GM12878 (cell line): ENCODE data around the gene JDP2. TPM values are rescaled to one million over a fixed set of nuclear protein-coding genes. Genes with fewer than 3 reads are reported as not detected.

Experiments
- CEBPB ChIP-seq, 2 experiments: fragments of 150-350 bp in 1 of 2; IDR thresholded peaks; 2 replicates each; pipeline ENCODE4 v1.6.1; 2012 to 2014; ENCODE audit warnings: low read depth in 2 of 2, low read length in 2 of 2, borderline replicate concordance in 1 of 2, inconsistent platforms in 1 of 2
- CEBPZ ChIP-seq: fragments of 150-350 bp; IDR thresholded peaks from 2 replicates; pipeline ENCODE4 v1.6.1; 2016; ENCODE audit warnings: low read depth, low read length
- CUX1 ChIP-seq: IDR thresholded peaks from 2 replicates; pipeline ENCODE4 v1.6.1; 2012; ENCODE audit warnings: improper control_type of control experiment, low read depth, low read length; ENCODE audit not compliant: insufficient replicate concordance
- DPF2 ChIP-seq: fragments of 450-650 bp; IDR thresholded peaks from 2 replicates; pipeline ENCODE4 v1.6.1; 2017; ENCODE audit warnings: mild to moderate bottlenecking
- KDM1A ChIP-seq: fragments of 200-600 bp; sonication (generic); IDR thresholded peaks from 2 replicates; pipeline ENCODE4 v1.6.1; 2016; ENCODE audit warnings: borderline replicate concordance
- PAX8 ChIP-seq: fragments of 450-650 bp; IDR thresholded peaks from 2 replicates; pipeline ENCODE4 v1.6.1; 2017; ENCODE audit warnings: mild to moderate bottlenecking, moderate library complexity
- SPI1 ChIP-seq: IDR thresholded peaks from 2 replicates; pipeline ENCODE4 v1.6.1; 2011; ENCODE audit warnings: low read depth, mild to moderate bottlenecking, low read length, moderate library complexity, borderline replicate concordance; ENCODE audit not compliant: insufficient read depth
- TARDBP ChIP-seq: IDR thresholded peaks from 2 replicates; pipeline ENCODE4 v1.6.1; 2016; ENCODE audit warnings: borderline replicate concordance
- ZBTB33 ChIP-seq: fragments of 450-650 bp; IDR thresholded peaks from 2 replicates; pipeline ENCODE4 v1.6.1; 2017; ENCODE audit warnings: mild to moderate bottlenecking
- ZNF592 ChIP-seq: fragments of 450-650 bp; IDR thresholded peaks from 2 replicates; pipeline ENCODE4 v1.6.1; 2017; ENCODE audit warnings: mild to moderate bottlenecking, moderate library complexity
- polyA plus RNA-seq, 11 experiments: library from polyadenylated mRNA; depleted of rRNA in 4 of 11; unstranded in 6 of 11; stranded (reverse) in 5 of 11; fragments of >200 nt; fragmentation: Nextera tagmentation in 4 of 11; fragmentation: Illumina TruSeq in 1 of 11; extraction: Ambion mirVana in 4 of 11; extraction: Trizol in 1 of 11; gene quantifications; 1 replicate in 1 of 11; 2 replicates in 10 of 11; pipeline versions ENCODE4 v1.2.1 to v1.2.3, GENCODE V29; 2011 to 2016; ENCODE audit warnings: inconsistent platforms in 2 of 11, missing spikeins in 2 of 11, low read depth in 1 of 11
- total RNA-seq, 4 experiments: library from RNA; depleted of rRNA in 3 of 4; stranded (reverse); fragments of >200 nt in 3 of 4; fragmentation: Illumina TruSeq in 1 of 4; extraction: Trizol in 1 of 4; gene quantifications; 2 replicates each; pipeline versions ENCODE4 v1.2.1 to v1.2.3, GENCODE V29; 2013 to 2021

The JDP2 gene
- total and polyA plus RNA-seq, 10 of the 15 experiments (the other 5 are each of a cell fraction or from before 2014, with no cell fraction given) = 0.71 to 21.3 (median 11.2) TPM

DNA sequence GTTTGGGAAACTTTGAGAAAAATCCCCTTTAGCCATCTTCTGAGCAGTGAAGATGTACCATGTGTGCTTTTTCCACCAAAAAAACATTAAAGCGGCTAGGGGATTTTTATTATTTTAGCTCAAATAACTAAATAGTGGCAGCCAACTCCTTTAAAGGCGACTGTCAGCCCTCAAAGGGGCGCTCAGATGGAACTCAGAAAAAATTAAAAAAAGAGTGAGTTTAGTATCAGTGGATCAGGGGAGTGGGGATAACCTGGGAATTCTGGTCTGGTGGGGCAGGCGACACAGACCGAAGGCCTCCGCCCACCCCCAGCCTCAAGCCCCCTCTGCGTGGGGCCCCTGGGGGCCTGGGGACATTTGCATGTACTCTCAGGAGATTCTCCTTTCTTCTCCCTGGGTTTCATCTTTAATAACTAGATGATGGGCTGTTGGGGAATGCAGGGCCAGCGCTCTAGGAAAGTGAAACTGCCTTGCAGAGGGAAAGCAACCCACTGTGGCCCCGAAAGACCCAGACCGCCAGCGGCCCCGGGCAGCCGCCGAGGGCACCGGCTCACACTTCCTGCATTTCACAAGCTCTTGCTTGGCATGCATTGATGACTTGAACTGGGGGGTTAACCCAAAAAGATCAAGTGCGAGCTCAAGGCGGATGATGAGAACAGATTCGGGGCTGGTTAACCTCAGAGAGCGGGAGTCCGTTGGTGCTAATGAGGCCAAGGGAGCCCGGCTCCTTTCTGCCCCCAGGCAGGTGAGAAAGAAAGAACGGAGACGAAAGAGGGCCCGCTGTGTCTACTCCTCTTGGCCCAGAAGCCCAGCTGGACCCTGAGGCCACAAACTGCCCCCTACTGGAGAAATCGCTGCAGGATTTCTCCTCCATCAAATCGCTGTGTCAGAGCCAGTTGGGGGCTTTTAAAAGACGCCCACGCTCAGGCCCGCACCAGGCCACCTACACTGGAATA, 87.1 kb downstream of the JDP2 start (continued):
- TF ChIP-seq CEBPZ (no peak), DPF2 (no peak; the same call in none of the 2 replicates), PAX8 (no peak), SPI1 (peak; percentile 49; the same call in 1 of the 2 replicates), TARDBP (no peak), CEBPB (IDR thresholded peaks at IDR 0.05; ENCODE audit: borderline replicate concordance in 1 of 2, low read depth in 2 of 2, low read length in 2 of 2) (no peak), KDM1A (no peak), ZNF592 (no peak), ZBTB33 (no peak), CUX1 (peak; percentile 55)
